M059J (cell line): ENCODE results near the gene NUP214. TPM values are rescaled to one million over a fixed set of nuclear protein-coding genes. Genes with fewer than 3 reads are reported as not detected.
"Not testable (repeated sequence)": the region's sequence is repeated elsewhere in the genome, so short reads cannot be mapped to it uniquely, and the experiment has no call there.

Experiments
- DNase-seq: peaks from one replicate; pipeline ENCODE4 v3.0.0-alpha.2; 2012; ENCODE audit warnings: low read depth
- total RNA-seq: library from RNA; depleted of rRNA; stranded (reverse); fragments of >200 nt; shearing (Covaris generic); gene quantifications from 2 replicates; pipeline ENCODE4 v1.2.3, GENCODE V29; 2014

NUP214 gene
- total RNA-seq, 1 experiment from 2014 or later, result 22.7 TPM

GRCh38 chr9:131233995-131234394 is 108.6 kb downstream of the NUP214 start:
- no peak for DNase-seq

- DNase-seq, result no peak
These were observed 109.6 kb downstream of the NUP214 start for GRCh38 chr9:131234799-131235479.

GRCh38 chr9:131235480-131235851 is 110.1 kb downstream of the NUP214 start:
- no peak for DNase-seq

GRCh38 chr9:131236161-131236560 is 110.8 kb downstream of the NUP214 start:
- DNase-seq, result no peak

- no peak for DNase-seq
These were observed 111.4 kb downstream of the NUP214 start for GRCh38 chr9:131236761-131237160.

GRCh38 chr9:131237291-131237690 is 111.9 kb downstream of the NUP214 start:
- DNase-seq, result no peak

- DNase-seq, result peak; percentile 80
These were observed 112.6 kb downstream of the NUP214 start for GRCh38 chr9:131237931-131238401.

GRCh38 chr9:131238402-131239021 is 113.1 kb downstream of the NUP214 start:
- DNase-seq, result no peak

GRCh38 chr9:131239161-131239975 is 114.0 kb downstream of the NUP214 start:
- DNase-seq, result no peak

GRCh38 chr9:131240047-131240921 is 114.9 kb downstream of the NUP214 start:
- no peak for DNase-seq

GRCh38 chr9:131244331-131244730 is 118.9 kb downstream of the NUP214 start:
- DNase-seq, result not testable (repeated sequence)

- no peak for DNase-seq
These were observed 121.2 kb downstream of the NUP214 start for GRCh38 chr9:131246618-131247017.

GRCh38 chr9:131252120-131252519 is 126.7 kb downstream of the NUP214 start:
- no peak for DNase-seq

- peak; percentile 25 for DNase-seq
These were observed 128.6 kb downstream of the NUP214 start for GRCh38 chr9:131253891-131254491.

- no peak for DNase-seq
These were observed 129.2 kb downstream of the NUP214 start for GRCh38 chr9:131254626-131255025.

- DNase-seq, result no peak
These were observed 130.4 kb downstream of the NUP214 start for GRCh38 chr9:131255676-131256197.

- no peak for DNase-seq
These were observed 132.1 kb downstream of the NUP214 start for GRCh38 chr9:131257266-131258025.

- no peak for DNase-seq
These were observed 132.8 kb downstream of the NUP214 start for GRCh38 chr9:131258186-131258585.

- DNase-seq, result no peak
These were observed 133.5 kb downstream of the NUP214 start for GRCh38 chr9:131258698-131259431.
